NCI-H510A treated with DMSO at 0.1 percent for 48 hours (cell line): ENCODE data around the gene PTBP1.

ENCODE experiments used
- DNase-seq: peaks from one replicate; lab custom pipeline; 2025; lab: John Stamatoyannopoulos, UW

PTBP1 gene

GRCh38 chr19:796692-797527, at the start of gene PTBP1:
TSS of gene PTBP1 (plus strand) at chr19:797452. CDS start at chr19:797498, 46 bp downstream.
- DNase-seq = peak; percentile 97

GRCh38 chr19:748274-748598, 49.0 kb upstream of the PTBP1 start:
- DNase-seq = no peak

GRCh38 chr19:749811-750210, 47.4 kb upstream of the PTBP1 start:
- DNase-seq = no peak

- peak; percentile 58 for DNase-seq
Measured at GRCh38 chr19:750640-751423, 46.4 kb upstream of the PTBP1 start, which contains the start of gene MISP. TSS of gene MISP (plus strand) at chr19:751112. CDS start at chr19:756947, 5,835 bp downstream.

GRCh38 chr19:751501-752341, 45.5 kb upstream of the PTBP1 start:
- DNase-seq = no peak

- DNase-seq = no peak
Measured at GRCh38 chr19:752652-753517, 44.4 kb upstream of the PTBP1 start.

- no peak for DNase-seq
Measured at GRCh38 chr19:754530-754929, 42.7 kb upstream of the PTBP1 start.

- no peak for DNase-seq
Measured at GRCh38 chr19:755063-755462, 42.2 kb upstream of the PTBP1 start.

- DNase-seq = no peak
Measured at GRCh38 chr19:756236-756635, 41.0 kb upstream of the PTBP1 start.

- no peak for DNase-seq
Measured at GRCh38 chr19:756821-757688, 40.2 kb upstream of the PTBP1 start.

- DNase-seq = no peak
Measured at GRCh38 chr19:757811-758668, 39.2 kb upstream of the PTBP1 start.

- DNase-seq = no peak
Measured at GRCh38 chr19:763181-763580, 34.1 kb upstream of the PTBP1 start.

- no peak for DNase-seq
Measured at GRCh38 chr19:763869-764268, 33.4 kb upstream of the PTBP1 start.

GRCh38 chr19:764301-764700, 33.0 kb upstream of the PTBP1 start:
- no peak for DNase-seq

- DNase-seq = no peak
Measured at GRCh38 chr19:765179-765738, 32.0 kb upstream of the PTBP1 start.

- DNase-seq = no peak
Measured at GRCh38 chr19:768424-768823, 28.8 kb upstream of the PTBP1 start.

- no peak for DNase-seq
Measured at GRCh38 chr19:769616-770015, 27.6 kb upstream of the PTBP1 start.

- DNase-seq = no peak
Measured at GRCh38 chr19:771332-771785, 25.9 kb upstream of the PTBP1 start.

GRCh38 chr19:772063-772462, 25.2 kb upstream of the PTBP1 start:
- no peak for DNase-seq
